Hematopoietic multipotent progenitor cell treated with erythropoietin and hydrocortisone succinate and interleukin-3 and kit ligand, for 4 days (in vitro differentiated cells): ENCODE data around the gene LCP2.
"Not testable (repeated sequence)": the region's sequence is repeated elsewhere in the genome, so short reads cannot be mapped to it uniquely, and the experiment has no call there.

Source experiments
- DNase-seq: peaks from one replicate; pipeline ENCODE4 v3.0.0-alpha.2; 2015

The LCP2 gene

GRCh38 chr5:170247363-170247762 is 50.2 kb downstream of the LCP2 start:
- DNase-seq, result no peak

GRCh38 chr5:170246126-170246870 is 51.3 kb downstream of the LCP2 start:
- no peak for DNase-seq

- not testable (repeated sequence) for DNase-seq
Observed at GRCh38 chr5:170245436-170245835, 52.1 kb downstream of the LCP2 start.

DNA sequence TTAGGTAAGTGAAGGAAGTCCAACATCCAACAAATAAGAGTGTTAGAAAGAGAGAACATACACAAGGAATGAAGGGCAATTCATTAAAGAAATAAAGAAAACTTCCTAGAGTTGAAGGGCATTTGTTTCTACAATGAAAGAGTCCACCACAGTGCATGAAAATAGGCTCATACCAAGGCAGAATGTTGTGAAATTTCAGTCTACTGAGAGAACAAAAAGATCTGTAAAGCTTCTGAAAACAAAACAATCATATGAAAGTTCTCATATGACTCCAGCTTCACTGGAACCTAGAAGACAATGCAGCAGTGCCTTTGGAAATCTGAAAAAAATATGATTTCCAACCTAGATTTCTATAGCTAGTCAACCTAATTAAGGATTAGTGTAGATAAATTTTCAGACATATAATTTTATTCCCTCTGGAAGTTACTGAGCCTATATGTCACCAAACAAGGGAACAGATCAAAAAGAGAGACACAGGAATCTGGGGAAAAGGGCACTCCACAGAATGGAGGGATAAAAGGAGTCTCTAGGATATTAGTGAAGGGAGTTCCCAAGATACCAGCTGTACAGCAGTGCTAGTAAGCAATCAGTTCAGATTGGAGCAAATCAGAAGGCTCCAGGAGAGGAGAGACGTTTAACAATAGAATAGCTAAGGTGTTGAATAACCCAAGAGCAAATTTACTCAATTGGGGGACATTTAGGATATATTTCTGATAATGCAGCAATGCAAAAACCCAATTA is 59.0 kb downstream of the LCP2 start:
- DNase-seq, result no peak

DNA sequence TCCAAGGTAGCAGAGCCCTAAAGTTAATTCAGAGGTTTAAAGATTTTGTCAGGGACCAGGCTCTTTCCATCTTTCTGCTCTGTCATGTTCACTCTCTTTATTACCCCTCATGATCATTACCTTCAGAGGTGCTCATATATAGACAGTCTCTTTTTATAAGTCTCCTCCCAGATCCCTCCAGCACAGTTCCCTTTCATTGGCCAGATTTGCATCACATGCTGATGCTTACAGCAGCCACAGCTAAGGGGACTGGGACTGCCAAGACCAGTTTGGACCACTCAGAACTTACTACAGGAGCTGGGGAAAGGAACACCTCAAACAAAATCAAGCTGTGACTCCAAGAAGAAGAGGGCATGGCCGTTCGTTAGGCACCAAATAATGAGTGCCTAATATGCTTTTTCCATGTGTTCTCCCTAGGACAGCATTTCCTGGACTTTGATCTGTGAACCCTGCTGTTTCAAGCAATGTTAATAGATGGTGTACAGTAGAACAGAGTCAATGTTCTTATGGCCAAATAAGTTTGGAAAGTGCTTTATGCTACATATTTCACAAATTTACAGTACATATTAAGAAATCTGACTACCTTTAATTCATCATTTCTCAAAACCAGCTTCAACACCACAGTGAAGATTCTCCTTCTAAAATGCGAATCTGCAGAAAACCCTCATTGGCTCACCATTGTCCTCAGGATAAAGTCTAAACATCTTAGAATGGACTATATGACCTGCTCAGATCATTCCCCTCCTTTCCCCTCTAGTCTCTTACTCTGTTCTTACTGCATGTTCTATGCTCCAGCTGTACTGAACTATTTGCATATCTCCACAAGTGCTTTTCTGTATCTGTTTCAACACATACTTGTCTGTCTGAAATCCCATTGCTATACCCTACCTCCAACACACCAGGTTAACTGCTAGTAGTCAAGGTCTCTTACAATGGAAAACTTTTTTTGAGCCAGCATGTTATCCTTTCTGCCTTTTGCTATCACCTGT is 61.4 kb downstream of the LCP2 start:
- DNase-seq, result no peak

- DNase-seq, result no peak
Observed at GRCh38 chr5:170233358-170233892, 64.2 kb downstream of the LCP2 start.

- DNase-seq, result no peak
Observed at GRCh38 chr5:170232786-170233185, 64.8 kb downstream of the LCP2 start, which contains the start of gene C5orf58. TSS of gene C5orf58 (plus strand) at chr5:170232985. CDS start at chr5:170234977, 1,992 bp downstream.

- no peak for DNase-seq
Observed at GRCh38 chr5:170228762-170229435, 68.7 kb downstream of the LCP2 start.

GRCh38 chr5:170226661-170227060 is 70.9 kb downstream of the LCP2 start:
- no peak for DNase-seq

DNA sequence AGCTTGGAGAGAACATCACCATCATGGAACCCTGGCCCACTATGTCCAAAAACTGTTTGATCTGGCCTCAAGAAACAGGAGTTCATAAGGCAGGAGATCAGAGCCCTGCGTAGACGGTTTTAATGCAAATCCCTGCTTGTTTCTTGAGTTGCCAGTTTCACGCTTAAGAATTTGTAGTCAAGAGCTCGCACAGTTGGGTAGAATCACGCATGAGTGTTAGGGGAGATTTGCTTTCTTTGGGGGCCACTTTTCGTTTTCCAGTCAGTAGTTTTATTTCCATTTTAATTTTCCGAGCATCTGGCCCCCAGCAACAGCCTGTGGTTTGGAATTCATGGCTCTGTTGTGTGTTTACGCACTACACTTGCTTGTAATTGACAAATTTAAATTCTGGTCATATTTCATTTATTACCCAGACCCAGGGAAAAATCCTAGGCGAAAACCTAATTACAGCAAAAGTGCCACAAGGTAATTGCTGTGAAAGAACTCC is 71.4 kb downstream of the LCP2 start:
- no peak for DNase-seq

- DNase-seq, result peak; percentile 90
Observed at GRCh38 chr5:170225326-170226128, 72.0 kb downstream of the LCP2 start.

DNA sequence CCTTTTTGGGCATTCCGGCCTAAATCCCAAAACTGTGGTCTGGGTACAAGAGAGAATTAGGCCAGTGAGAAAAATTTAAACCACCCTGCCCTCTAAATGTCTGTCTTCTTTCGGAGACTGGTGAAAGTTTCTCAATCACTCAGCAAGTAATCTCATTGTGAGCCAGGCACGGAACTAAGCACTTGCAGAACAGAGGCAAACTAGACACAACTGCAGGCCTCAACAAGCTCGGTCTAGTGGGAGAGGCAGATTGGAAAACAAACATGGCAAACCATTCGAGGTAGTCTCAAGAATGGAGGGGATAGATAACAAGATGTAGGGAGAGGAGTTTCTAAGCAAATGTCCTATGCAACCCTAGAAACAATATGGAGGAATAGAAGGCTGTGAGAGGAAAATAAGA is 73.7 kb downstream of the LCP2 start:
- DNase-seq, result no peak

DNA sequence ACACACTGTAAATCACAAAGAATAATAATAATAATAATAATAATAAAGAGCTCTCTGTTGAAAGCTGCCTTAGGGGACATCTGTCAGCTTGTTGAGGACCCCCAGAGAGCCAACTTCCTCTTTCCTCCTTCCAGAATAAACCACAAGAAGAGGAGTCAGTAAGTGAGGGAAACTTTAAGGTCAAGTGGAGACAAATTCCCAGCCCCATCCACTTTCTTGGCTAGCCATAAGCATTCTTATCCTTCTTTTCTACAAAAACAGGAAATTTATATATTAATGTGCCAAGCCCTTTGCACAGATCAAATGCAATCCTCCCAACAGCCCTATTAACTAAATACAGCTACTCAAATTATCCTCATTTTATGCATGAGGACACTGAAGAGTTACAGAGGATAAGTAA is 74.2 kb downstream of the LCP2 start:
- no peak for DNase-seq

DNA sequence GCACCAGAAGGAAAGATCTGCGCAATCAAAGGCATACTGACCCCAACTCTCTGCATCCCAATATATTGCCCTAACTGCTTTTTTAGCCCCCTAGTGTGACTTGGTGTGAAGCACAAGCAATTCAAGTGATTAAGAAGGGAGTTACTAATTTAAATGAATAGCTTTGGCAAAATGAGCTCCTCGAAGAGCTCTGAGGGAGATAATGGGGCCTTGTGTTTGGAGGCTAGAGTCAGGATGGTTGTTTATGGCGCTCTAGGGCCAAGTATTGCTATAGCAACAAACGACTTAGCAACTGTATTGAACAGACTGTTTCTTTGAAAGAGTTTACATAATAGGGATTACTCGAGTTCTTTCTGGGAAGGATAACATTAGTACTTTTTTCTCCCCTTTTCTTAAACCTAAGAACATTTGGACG is 76.2 kb downstream of the LCP2 start:
- peak; percentile 35 for DNase-seq

- DNase-seq, result no peak
Observed at GRCh38 chr5:170220191-170220590, 77.4 kb downstream of the LCP2 start.

DNA sequence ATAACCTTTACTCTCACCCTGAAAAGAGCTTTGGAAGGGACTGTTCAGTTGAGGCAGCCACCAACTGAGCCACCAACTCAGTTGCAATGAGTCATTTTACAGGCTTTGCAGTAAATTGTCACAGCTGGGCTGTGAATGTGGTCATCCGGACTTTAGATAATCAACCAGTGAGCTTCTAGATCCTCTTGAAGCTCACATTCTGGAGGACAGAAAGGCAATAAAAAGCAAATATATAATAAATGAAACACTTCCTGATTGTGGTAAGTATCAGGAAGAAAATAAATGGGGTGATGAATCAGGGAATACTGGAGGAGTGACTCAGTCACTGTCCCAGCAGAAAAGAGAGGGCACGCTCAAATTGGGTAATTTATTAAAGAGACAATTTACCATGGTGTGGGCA is 78.0 kb downstream of the LCP2 start:
- DNase-seq, result peak; percentile 42

DNA sequence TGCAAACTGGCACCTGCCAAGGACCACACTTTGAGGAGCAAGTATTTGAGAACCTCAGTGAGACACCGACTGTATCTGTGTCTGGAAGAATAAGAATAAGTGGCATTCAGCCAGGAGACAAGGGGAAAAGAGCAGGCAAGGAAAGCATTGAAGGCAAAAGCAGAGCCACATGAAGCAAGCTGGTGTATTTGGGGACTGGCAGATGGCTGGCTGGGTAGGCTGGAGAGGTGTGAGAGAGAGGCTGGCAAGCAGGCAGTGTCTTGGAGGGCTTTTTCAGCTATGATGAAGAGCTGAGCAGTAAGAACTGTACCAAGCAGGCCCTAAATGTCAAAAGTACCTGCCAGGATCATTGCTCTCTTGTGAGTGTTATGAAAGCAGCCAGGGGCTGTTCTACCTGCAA is 78.9 kb downstream of the LCP2 start:
- no peak for DNase-seq

DNA sequence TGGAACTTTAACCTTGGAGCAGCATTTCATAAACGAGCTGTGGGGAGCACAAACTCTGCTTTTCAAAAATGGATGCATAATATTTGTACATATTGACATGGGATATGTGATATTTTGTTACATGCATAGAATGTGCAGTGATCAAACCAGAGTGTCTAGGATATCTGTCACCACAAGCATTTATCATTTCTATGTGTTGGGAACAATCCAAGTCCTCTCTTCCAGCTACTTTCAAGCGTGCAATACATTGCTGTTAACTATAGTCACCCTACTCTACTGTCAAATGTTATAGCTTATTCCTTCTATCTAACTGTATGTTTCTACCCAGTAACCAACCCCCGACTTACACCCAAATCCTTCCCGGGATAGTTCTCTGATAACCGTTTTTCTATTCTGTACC is 79.7 kb downstream of the LCP2 start:
- no peak for DNase-seq

GRCh38 chr5:170216257-170216864 is 81.2 kb downstream of the LCP2 start:
- peak; percentile 86 for DNase-seq

- no peak for DNase-seq
Observed at GRCh38 chr5:170211575-170212334, 85.8 kb downstream of the LCP2 start.
